ENCODE measurements around the gene PSMD14. TPM values are rescaled to one million over a fixed set of nuclear protein-coding genes. Genes with fewer than 3 reads are reported as not detected.

Gene PSMD14
- total and polyA plus RNA-seq, 2 of the 13 experiments (the other 11 are each of a cell fraction or from before 2014, with no cell fraction given): 60.6 to 149 TPM

- in situ Hi-C loops (cut with HindIII; ENCODE audit: extremely low pct_ligation_motif_present, low pct_unique_long_range_greater_than_20kb) (no loop called here), intact Hi-C loops (cut with micrococcal nuclease; ENCODE audit: unreplicated experiment) (loop anchor here (5.0 to 10.0 kb wide), 2 partner anchors 273 to 661 kb away; no protein-coding TSS in a partner anchor)
- 29% methylated on average over 1 of the region's 1 CpG for WGBS (ENCODE audit: low lambda C conversion rate)
- Histone ChIP-seq H3K79me2 (ENCODE audit: insufficient read depth, low read length) (no peaks in the 10 kb centered on the region), H3K36me3 (replicated peaks in 1 of 2; ENCODE audit: control insufficient read depth in 1 of 2, insufficient read depth in 2 of 2, low read length in 2 of 2) (no peaks in the 10 kb centered on the region), H3K27me3 (ENCODE audit: control insufficient read depth in 1 of 2, insufficient read depth in 2 of 2, low read length in 2 of 2) (no peaks in the 10 kb centered on the region), H3K9ac (ENCODE audit: insufficient read depth, low read depth, low read length) (no peak overlapping the region), H3K4me2 (ENCODE audit: low read depth, low read length) (no peak overlapping the region), H3K4me1 (ENCODE audit: insufficient read depth, low read length) (peaks cover 8% of the 10 kb centered on the region; the same call in 1 of the 2 replicates), H2AFZ (ENCODE audit: low read length) (no peak overlapping the region), H3K27ac (ENCODE audit: extremely low read length, insufficient read depth, low read length) (no peak overlapping the region), H3K9me3 (ENCODE audit: low read length) (no peaks in the 10 kb centered on the region), H4K20me1 (ENCODE audit: insufficient read depth, low read length) (no peaks in the 10 kb centered on the region), H3K4me3 (replicated peaks in 1 of 3; ENCODE audit: insufficient read depth in 1 of 3, low read depth in 2 of 3, low read length in 3 of 3) (no peak overlapping the region)
- no peak for DNase-seq (ENCODE audit: low spot score)
- CTCF ChIA-PET (ENCODE audit: low intra/inter-chr PET ratio, low total read pairs): no interaction called here
- FAIRE-seq: no peak
- no TSS peak for BruUV-seq (replicated peaks)
- TF ChIP-seq IKZF5 (CRISPR knock-in tag; IDR thresholded peaks at IDR 0.05) (no peak), ZFX (CRISPR knock-in tag; IDR thresholded peaks at IDR 0.05; ENCODE audit: low read depth) (no peak), CTCF (CRISPR knock-in tag; IDR thresholded peaks at IDR 0.05) (no peak), ZNF704 (CRISPR knock-in tag; IDR thresholded peaks at IDR 0.05; ENCODE audit: borderline replicate concordance) (no peak), HNRNPL (IDR thresholded peaks at IDR 0.05; ENCODE audit: low read depth, low read length) (no peak)
- no peak for ATAC-seq
- POLR2A ChIA-PET: interaction anchor here (0.6 kb wide), 1 partner anchor 37 kb away, joined by 5 read pairs; no protein-coding TSS in a partner anchor
Observed at GRCh38 chr2:161283926-161284325, 24.3 kb upstream of the PSMD14 start.

All from HepG2 (cell line).